ENCODE measurements around the gene IFITM2.

Gene IFITM2

GRCh38 chr11:355581-356458 is 48.2 kb downstream of the IFITM2 start:
- Mint-ChIP-seq H3K27ac (peak overlapping the region; percentile 72), H3K4me1 (peaks cover 13 to 36% of the 10 kb centered on the region in 2 donors), H3K9me3 (peaks cover 0 to 2% of the 10 kb centered on the region in 2 donors), H3K27me3 (peaks cover 0 to 12% of the 10 kb centered on the region in 2 donors), H3K36me3 (no peaks in the 10 kb centered on the region), H3K4me3 (peak overlapping the region; percentile 37 to 40)
- ATAC-seq (replicated peaks) = peak; percentile 58 to 71
- peak; percentile 48 for DNase-seq

GRCh38 chr11:356610-357009 is 49.0 kb downstream of the IFITM2 start:
- Mint-ChIP-seq H3K27me3 (peaks cover 0 to 12% of the 10 kb centered on the region in 2 donors), H3K27ac (no peak overlapping the region), H3K36me3 (peaks cover 0 to 3% of the 10 kb centered on the region in 2 donors), H3K4me1 (peaks cover 11 to 28% of the 10 kb centered on the region in 2 donors), H3K9me3 (peaks cover 6 to 8% of the 10 kb centered on the region in 2 donors), H3K4me3 (no peak overlapping the region)
- no peak for ATAC-seq (replicated peaks)
- no peak for DNase-seq

- Mint-ChIP-seq H3K4me1 (peaks cover 11 to 27% of the 10 kb centered on the region in 2 donors), H3K9me3 (peaks cover 7 to 8% of the 10 kb centered on the region in 2 donors)
Measured at GRCh38 chr11:357582-357981, 50.0 kb downstream of the IFITM2 start.

GRCh38 chr11:358129-358800 is 50.6 kb downstream of the IFITM2 start:
- H3K27ac Mint-ChIP-seq = no peak overlapping the region
- no peak for ATAC-seq (replicated peaks)

More at GRCh38 chr11:357582-357981, 50.0 kb downstream of the IFITM2 start:
- Mint-ChIP-seq H3K27ac (no peak overlapping the region), H3K36me3 (peaks cover 0 to 3% of the 10 kb centered on the region in 2 donors), H3K27me3 (peaks cover 0 to 12% of the 10 kb centered on the region in 2 donors), H3K4me3 (no peak overlapping the region)
- DNase-seq = no peak
- no peak for ATAC-seq (replicated peaks)

More at GRCh38 chr11:358129-358800, 50.6 kb downstream of the IFITM2 start:
- no peak overlapping the region for H3K4me3 Mint-ChIP-seq
- DNase-seq = no peak
- H3K27me3 Mint-ChIP-seq = peaks cover 0 to 12% of the 10 kb centered on the region in 2 donors
- H3K4me1 Mint-ChIP-seq = peaks cover 11 to 21% of the 10 kb centered on the region in 2 donors
- H3K9me3 Mint-ChIP-seq = peaks cover 7 to 8% of the 10 kb centered on the region in 2 donors
- H3K36me3 Mint-ChIP-seq = peaks cover 0 to 3% of the 10 kb centered on the region in 2 donors
